Thyroid gland (tissue), 4 donors: ENCODE results near the gene CLSTN2.

ENCODE experiments used
- CTCF ChIP-seq, 6 experiments: fragments of 200-600 bp in 3 of 6; fragments of 450-650 bp in 3 of 6; sonication (generic) in 3 of 6; IDR thresholded peaks; one replicate each; pipeline ENCODE4 v1.5.1; 2016 to 2019; ENCODE audit warnings: antibody characterized with exemption in 6 of 6, mild to moderate bottlenecking in 2 of 6, inconsistent platforms in 1 of 6, moderate library complexity in 1 of 6
- POLR2A ChIP-seq, 2 donors: fragments of 450-650 bp; IDR thresholded peaks; one replicate each; pipeline ENCODE4 v1.6.1; 2017; ENCODE audit warnings: antibody characterized with exemption in 2 of 2, mild to moderate bottlenecking in 2 of 2, moderate library complexity in 1 of 2

DNA sequence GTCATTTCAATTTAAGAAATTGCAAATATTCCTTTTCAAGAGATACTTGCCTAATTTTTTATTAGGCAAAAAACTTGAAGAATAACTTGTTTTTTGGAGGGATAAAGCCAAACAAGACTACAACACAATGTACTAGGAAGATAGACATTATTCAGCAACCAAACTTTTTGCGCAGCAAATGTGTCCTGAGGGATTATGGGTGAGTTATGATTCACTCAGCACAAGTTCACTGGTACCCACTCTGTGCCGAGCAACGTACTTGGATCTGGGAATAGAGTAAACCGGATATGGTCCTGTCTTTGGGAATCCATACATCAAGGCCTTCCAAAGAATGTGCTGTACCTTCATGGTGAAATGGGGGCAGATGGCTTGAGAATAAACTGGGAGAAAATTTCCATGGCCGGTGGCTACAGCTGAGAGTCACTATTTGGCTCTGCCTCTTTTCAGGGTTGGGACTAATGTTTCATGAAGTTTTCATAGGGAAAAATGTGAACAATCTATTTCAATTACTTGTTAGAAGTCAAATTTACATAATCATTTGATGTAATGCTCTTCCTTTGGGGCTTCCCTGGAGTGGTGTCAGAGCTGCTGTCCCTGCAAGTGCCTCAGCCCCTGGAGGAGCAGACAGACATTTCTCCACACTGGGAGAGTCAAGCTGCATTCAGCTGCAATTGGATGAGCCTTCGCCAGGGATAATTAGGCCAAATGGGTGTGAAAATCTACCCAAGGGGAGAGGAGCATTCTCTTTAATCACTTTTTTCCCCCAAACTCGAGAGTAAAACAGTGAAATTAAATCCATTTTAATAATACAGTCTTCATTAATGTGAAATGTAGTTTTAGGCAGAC is 315.2 kb downstream of the CLSTN2 start:
- no peak for TF ChIP-seq CTCF (IDR thresholded peaks at IDR 0.05)
- no peak for TF ChIP-seq POLR2A (IDR thresholded peaks at IDR 0.05)
